Prostate gland (tissue), 2 donors: Measurements from ENCODE around the gene FAM193A. TPM values are rescaled to one million over a fixed set of nuclear protein-coding genes. Genes with fewer than 3 reads are reported as not detected.
"Not testable (repeated sequence)": the region's sequence is repeated elsewhere in the genome, so short reads cannot be mapped to it uniquely, and the experiment has no call there.

Source experiments
- DNase-seq: peaks from one replicate; pipeline ENCODE4 v3.0.0-alpha.2; 2019; ENCODE audit warnings: low spot score
- H3K27ac ChIP-seq, 2 donors: fragments of 200-600 bp; sonication (generic); 2 replicates each; pipeline ENCODE4 v1.5.1; 2017 to 2019
- H3K27me3 ChIP-seq: fragments of 200-600 bp; sonication (generic); replicated peaks from 2 replicates; pipeline ENCODE4 v1.5.1; 2019; ENCODE audit not compliant: insufficient read depth
- H3K36me3 ChIP-seq, 2 donors: fragments of 200-600 bp; sonication (generic); 1 replicate in 1 of 2; 2 replicates in 1 of 2; pipeline versions ENCODE4 v1.5.1 to v1.8.1; 2017 to 2019
- H3K4me1 ChIP-seq: fragments of 200-600 bp; sonication (generic); replicated peaks from 2 replicates; pipeline ENCODE4 v1.5.1; 2019
- H3K4me3 ChIP-seq, 2 donors: fragments of 200-600 bp; sonication (generic); 2 replicates each; pipeline ENCODE4 v1.5.1; 2017 to 2019
- H3K9me3 ChIP-seq: fragments of 200-600 bp; sonication (generic); 2 replicates; pipeline ENCODE4 v1.5.1; 2017
- POLR2A ChIP-seq: fragments of 450-650 bp; IDR thresholded peaks from one replicate; pipeline ENCODE4 v1.6.1; 2016; ENCODE audit warnings: antibody characterized with exemption, mild to moderate bottlenecking
- POLR2AphosphoS5 ChIP-seq: sonication (generic); formaldehyde crosslinking; IDR thresholded peaks from one replicate; pipeline ENCODE4 v1.6.1; 2017; ENCODE audit warnings: antibody characterized with exemption
- WGBS: methylation state at CpG from one replicate; pipeline ENCODE4 v1.1.5; 2018; 5-methylcytosine and 5-hydroxymethylcytosine counted together
- intact Hi-C: fragments of 100-400 bp; cut with DNase I; formaldehyde crosslinking; loops from one replicate; pipeline ENCODE4 v1.14.2; 2022
- total RNA-seq, 2 donors: library from RNA; depleted of rRNA; stranded (reverse); fragments of >200 nt; gene quantifications; one replicate each; pipeline ENCODE4 v1.1.0, GENCODE V29; 2016
- TF ChIP-seq, protein P1 (sequence below), 4 experiments: fragments of 200-600 bp in 2 of 4; fragments of 450-650 bp in 2 of 4; sonication (generic) in 2 of 4; IDR thresholded peaks; 1 replicate in 3 of 4; 2 replicates in 1 of 4; pipeline ENCODE4 v1.5.1; 2016 to 2019; ENCODE audit warnings: antibody characterized with exemption in 4 of 4, mild to moderate bottlenecking in 2 of 4, moderate library complexity in 2 of 4

FAM193A gene
- total RNA-seq, 2 donors from 2014 or later, result 24.1 to 53.1 TPM

DNA sequence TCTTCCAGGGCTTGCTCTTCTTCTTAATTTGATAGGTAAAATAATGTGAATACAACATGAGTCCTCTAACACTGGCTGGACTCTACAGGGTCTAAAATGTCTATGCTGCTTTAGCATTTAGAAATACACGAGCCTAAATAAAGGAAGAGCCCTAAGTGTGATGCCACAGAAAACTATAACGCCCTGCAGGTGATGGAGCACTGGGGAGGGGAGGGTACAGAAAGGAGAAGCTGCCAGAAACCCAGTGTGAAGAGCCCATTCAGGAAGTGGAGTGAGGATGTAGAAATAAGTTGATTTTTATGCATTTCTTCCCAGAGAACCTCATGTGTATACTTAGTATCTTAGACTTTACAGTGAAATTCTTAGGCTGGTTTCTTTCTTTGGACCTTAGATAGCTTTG lies 136.3 kb downstream of the FAM193A start:
- H3K9me3 ChIP-seq, result no peaks in the 10 kb centered on the region
- no peak for TF ChIP-seq POLR2A
- TF ChIP-seq, protein P1, sequence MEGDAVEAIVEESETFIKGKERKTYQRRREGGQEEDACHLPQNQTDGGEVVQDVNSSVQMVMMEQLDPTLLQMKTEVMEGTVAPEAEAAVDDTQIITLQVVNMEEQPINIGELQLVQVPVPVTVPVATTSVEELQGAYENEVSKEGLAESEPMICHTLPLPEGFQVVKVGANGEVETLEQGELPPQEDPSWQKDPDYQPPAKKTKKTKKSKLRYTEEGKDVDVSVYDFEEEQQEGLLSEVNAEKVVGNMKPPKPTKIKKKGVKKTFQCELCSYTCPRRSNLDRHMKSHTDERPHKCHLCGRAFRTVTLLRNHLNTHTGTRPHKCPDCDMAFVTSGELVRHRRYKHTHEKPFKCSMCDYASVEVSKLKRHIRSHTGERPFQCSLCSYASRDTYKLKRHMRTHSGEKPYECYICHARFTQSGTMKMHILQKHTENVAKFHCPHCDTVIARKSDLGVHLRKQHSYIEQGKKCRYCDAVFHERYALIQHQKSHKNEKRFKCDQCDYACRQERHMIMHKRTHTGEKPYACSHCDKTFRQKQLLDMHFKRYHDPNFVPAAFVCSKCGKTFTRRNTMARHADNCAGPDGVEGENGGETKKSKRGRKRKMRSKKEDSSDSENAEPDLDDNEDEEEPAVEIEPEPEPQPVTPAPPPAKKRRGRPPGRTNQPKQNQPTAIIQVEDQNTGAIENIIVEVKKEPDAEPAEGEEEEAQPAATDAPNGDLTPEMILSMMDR (IDR thresholded peaks at IDR 0.05), result no peak
- no peak for TF ChIP-seq POLR2AphosphoS5
- H3K4me3 ChIP-seq, result no peak overlapping the region
- H3K27me3 ChIP-seq, result no peaks in the 10 kb centered on the region
- no peak for DNase-seq
- 67% methylated on average over 2 of the region's 2 CpGs for WGBS
- no peak overlapping the region for H3K27ac ChIP-seq
- H3K4me1 ChIP-seq, result peaks cover 5% of the 10 kb centered on the region
- intact Hi-C loops, result no loop called here
- peaks cover 0 to 4% of the 10 kb centered on the region in 2 donors for H3K36me3 ChIP-seq

DNA sequence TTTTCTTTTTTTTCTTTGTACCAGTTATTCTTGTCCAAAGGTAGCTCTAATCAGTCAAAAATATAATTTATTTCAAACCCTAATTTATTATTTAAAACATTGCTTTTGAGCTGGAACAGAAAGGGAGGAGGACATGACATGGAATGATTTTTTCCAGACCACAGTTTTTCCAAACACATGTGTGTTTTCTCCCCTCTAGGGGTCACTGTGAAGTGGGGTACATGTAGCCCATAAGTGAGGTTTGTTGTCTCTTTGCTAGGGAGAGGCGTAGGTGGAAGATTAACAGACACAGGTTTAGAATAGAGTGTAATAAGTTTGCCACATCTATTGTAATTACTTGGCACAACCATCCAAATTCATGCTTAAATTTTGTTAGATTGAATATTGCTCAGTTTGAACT lies 136.7 kb downstream of the FAM193A start:
- 82% methylated on average over 1 of the region's 1 CpG for WGBS
- H3K27ac ChIP-seq, result no peak overlapping the region
- H3K4me1 ChIP-seq, result peaks cover 5% of the 10 kb centered on the region
- H3K9me3 ChIP-seq, result no peaks in the 10 kb centered on the region
- no peak for DNase-seq
- intact Hi-C loops, result no loop called here
- no peak for TF ChIP-seq POLR2A
- no peak for TF ChIP-seq POLR2AphosphoS5
- TF ChIP-seq, protein P1 (IDR thresholded peaks at IDR 0.05), result no peak
- peaks cover 0 to 4% of the 10 kb centered on the region in 2 donors for H3K36me3 ChIP-seq
- no peak overlapping the region for H3K4me3 ChIP-seq
- H3K27me3 ChIP-seq, result no peaks in the 10 kb centered on the region

DNA sequence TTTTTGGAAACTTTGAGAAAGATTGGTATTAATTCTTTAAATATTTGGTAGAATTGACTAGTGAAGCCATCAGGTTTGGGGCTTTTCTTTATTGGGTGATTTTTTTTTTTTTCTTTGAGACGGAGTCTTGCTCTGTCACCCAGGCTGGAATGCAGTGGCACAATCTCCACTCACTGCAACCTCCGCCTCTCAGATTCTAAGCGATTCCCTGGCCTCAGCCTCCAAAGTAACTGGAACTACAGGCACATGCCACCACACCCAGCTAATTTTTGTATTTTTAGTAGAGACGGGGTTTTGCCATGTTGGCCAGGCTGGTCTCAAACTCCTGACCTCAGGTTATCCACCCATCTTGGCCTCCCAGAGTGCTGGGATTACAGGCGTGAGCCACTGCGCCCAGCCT lies 143.3 kb downstream of the FAM193A start:
- intact Hi-C loops, H3K4me3 ChIP-seq, DNase-seq, H3K36me3 ChIP-seq, H3K27ac ChIP-seq, H3K4me1 ChIP-seq, H3K9me3 ChIP-seq, H3K27me3 ChIP-seq: not testable (repeated sequence)
- 97% methylated on average over 6 of the region's 6 CpGs for WGBS

DNA sequence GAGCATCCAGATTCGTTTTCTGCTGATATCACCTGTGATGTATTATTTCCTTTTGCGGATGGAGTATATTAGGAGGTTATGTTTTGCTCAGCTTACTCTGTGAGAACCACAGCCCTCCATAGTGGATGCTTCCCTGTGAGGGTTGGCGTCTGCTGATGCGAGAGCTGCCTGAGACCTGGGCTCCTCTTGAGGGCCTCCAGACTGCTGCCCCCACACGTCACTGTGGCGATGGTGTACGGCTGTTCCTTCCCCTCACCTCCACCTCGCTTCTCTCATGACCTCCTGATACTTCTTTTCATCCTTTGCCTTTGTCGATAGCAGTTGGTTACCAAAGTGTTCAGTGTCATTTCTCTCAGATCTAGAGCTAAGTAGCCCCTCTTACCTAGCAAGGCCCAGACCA lies 148.0 kb downstream of the FAM193A start:
- no peak for DNase-seq
- WGBS, result 96% methylated on average over 9 of the region's 9 CpGs
- H3K9me3 ChIP-seq, result no peaks in the 10 kb centered on the region
- H3K27ac ChIP-seq, result no peak overlapping the region
- no peak overlapping the region for H3K4me3 ChIP-seq
- H3K4me1 ChIP-seq, result no peaks in the 10 kb centered on the region
- no peaks in the 10 kb centered on the region for H3K27me3 ChIP-seq
- peaks cover 2 to 4% of the 10 kb centered on the region in 2 donors for H3K36me3 ChIP-seq
- intact Hi-C loops, result no loop called here
- no peak for TF ChIP-seq POLR2A

DNA sequence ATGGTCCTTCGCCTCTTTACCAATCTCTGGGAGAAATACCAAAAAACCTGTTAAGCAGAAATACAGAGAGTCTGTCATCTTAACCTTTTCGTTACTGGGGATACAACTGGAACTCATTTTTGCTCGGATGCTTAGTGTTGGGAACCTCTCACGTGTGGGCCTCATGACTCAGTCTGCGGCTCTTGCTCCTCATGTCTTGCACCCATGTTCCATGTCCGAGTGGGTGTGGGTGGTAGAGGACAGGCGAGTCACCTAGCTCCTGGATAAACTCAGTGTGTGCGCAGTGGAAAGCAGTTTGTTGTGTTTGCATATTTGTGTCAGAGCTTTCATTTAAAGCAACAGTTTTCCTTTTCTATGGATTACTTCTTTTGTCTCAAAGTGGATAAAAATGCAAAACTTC lies 149.1 kb downstream of the FAM193A start:
- H3K9me3 ChIP-seq, result no peaks in the 10 kb centered on the region
- intact Hi-C loops, result no loop called here
- no peak overlapping the region for H3K27ac ChIP-seq
- peaks cover 2 to 4% of the 10 kb centered on the region in 2 donors for H3K36me3 ChIP-seq
- no peak for DNase-seq
- TF ChIP-seq, protein P1 (IDR thresholded peaks at IDR 0.05), result no peak
- TF ChIP-seq POLR2A, result no peak
- no peak for TF ChIP-seq POLR2AphosphoS5
- no peaks in the 10 kb centered on the region for H3K4me1 ChIP-seq
- WGBS, result 94% methylated on average over 8 of the region's 8 CpGs
- no peak overlapping the region for H3K4me3 ChIP-seq
- H3K27me3 ChIP-seq, result no peaks in the 10 kb centered on the region

DNA sequence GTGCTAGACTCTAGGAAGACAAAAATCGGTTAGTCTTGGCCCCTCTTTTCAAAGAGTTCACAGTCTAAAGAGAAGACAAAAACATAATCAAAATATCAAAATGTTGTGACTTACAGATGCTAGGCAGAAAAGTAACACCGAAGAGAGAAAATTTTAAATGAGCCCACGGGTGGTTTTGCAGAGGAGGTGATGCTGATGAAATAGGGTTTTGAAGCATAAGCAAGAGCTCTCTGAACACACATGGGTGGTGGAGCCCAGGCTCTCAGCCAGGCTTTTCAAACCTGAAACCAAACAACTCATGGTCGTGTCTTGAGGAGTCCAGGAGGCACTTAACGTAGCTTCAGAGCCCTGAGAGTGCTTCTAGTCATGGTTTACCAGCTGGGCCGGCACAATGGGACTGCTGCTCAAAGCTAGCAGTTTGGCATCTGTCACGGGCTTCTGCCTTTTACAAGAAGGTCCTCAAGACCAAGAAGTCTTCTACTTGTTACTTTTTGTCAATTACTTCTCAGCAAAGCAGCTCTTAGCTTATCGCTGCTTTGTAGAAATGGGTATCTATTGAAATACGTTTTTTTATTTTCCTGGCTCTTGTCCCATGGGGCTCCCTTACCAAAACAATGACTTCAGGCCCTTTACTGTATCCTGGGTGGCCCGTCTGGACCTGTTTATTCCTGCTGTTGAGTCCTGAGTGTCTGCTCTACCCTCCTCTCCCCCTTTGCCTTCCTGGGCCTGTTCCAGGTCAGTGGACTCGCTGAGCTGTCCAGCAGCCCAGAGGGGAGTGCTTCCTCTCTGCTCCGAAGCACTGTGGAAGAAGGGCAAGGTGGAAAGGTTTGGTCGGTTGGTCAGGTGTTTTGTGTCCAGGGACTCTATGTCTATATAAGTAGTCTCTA lies 150.2 kb downstream of the FAM193A start:
- no peaks in the 10 kb centered on the region for H3K9me3 ChIP-seq
- H3K36me3 ChIP-seq, result peaks cover 2 to 4% of the 10 kb centered on the region in 2 donors
- H3K27ac ChIP-seq, result no peak overlapping the region
- TF ChIP-seq POLR2A (no peak), POLR2AphosphoS5 (no peak)
- TF ChIP-seq, protein P1 (IDR thresholded peaks at IDR 0.05), result no peak
- WGBS, result 55% methylated on average over 13 of the region's 13 CpGs
- H3K4me1 ChIP-seq, result no peaks in the 10 kb centered on the region
- no peak for DNase-seq
- H3K4me3 ChIP-seq, result no peak overlapping the region
- H3K27me3 ChIP-seq, result no peaks in the 10 kb centered on the region
- intact Hi-C loops, result no loop called here
